Tibial nerve (tissue), 3 donors: ENCODE measurements around the gene FANCC.

ENCODE experiments used
- EP300 ChIP-seq, 2 donors: sonication (generic); formaldehyde crosslinking; IDR thresholded peaks; one replicate each; pipeline ENCODE4 v1.6.1; 2017; ENCODE audit warnings: antibody characterized with exemption in 2 of 2, mild to moderate bottlenecking in 1 of 2
- POLR2A ChIP-seq, 2 donors: fragments of 450-650 bp; IDR thresholded peaks; one replicate each; pipeline ENCODE4 v1.6.1; 2017; ENCODE audit warnings: antibody characterized with exemption in 2 of 2, mild to moderate bottlenecking in 2 of 2, moderate library complexity in 2 of 2

- no peak for TF ChIP-seq POLR2A (IDR thresholded peaks at IDR 0.05)
- TF ChIP-seq EP300 (IDR thresholded peaks at IDR 0.05) = no peak
Observed at GRCh38 chr9:95124582-95125367, 192.7 kb downstream of the FANCC start.
